ENCODE measurements around the gene KCTD17. TPM values are rescaled to one million over a fixed set of nuclear protein-coding genes. Genes with fewer than 3 reads are reported as not detected.

Gene KCTD17
- total RNA-seq, 4 donors from 2014 or later = 32.4 to 58.0 (median 48.1) TPM

GRCh38 chr22:37092997-37093396, 41.5 kb downstream of the KCTD17 start:
- no peak for DNase-seq (ENCODE audit: low spot score in 2 of 2)
- intact Hi-C loops (cut with DNase I; ENCODE audit: low total_unique reads) = no loop called here
- no peak for TF ChIP-seq POLR2A (IDR thresholded peaks at IDR 0.05)
- no peak for TF ChIP-seq CTCF (IDR thresholded peaks at IDR 0.05)
- WGBS, 2 donors = 62 to 69% methylated on average over 6 of the region's 6 CpGs
- H3K4me3 ChIP-seq (ENCODE audit: low read depth, poor library complexity, severe bottlenecking) = no peak overlapping the region

- TF ChIP-seq CTCF (IDR thresholded peaks at IDR 0.05) = no peak
- intact Hi-C loops (cut with DNase I; ENCODE audit: low total_unique reads) = no loop called here
- 51 to 69% methylated on average over 1 of the region's 1 CpG for WGBS, 2 donors
- no peak overlapping the region for H3K4me3 ChIP-seq (ENCODE audit: low read depth, poor library complexity, severe bottlenecking)
- no peak for DNase-seq (ENCODE audit: low spot score in 2 of 2)
These were observed 42.7 kb downstream of the KCTD17 start for GRCh38 chr22:37094239-37094638.

GRCh38 chr22:37095113-37095512, 43.6 kb downstream of the KCTD17 start:
- intact Hi-C loops (cut with DNase I; ENCODE audit: low total_unique reads) = no loop called here
- no peak overlapping the region for H3K4me3 ChIP-seq (ENCODE audit: low read depth, poor library complexity, severe bottlenecking)
- 72 to 75% methylated on average over 11 of the region's 11 CpGs for WGBS, 2 donors
- DNase-seq (ENCODE audit: low spot score in 2 of 2) = no peak
- TF ChIP-seq POLR2A (IDR thresholded peaks at IDR 0.05) = no peak
- TF ChIP-seq CTCF (IDR thresholded peaks at IDR 0.05) = no peak

- no peak for DNase-seq (ENCODE audit: low spot score in 2 of 2)
- TF ChIP-seq CTCF (IDR thresholded peaks at IDR 0.05) (no peak), POLR2A (IDR thresholded peaks at IDR 0.05) (no peak)
- intact Hi-C loops (cut with DNase I; ENCODE audit: low total_unique reads) = no loop called here
- H3K4me3 ChIP-seq (ENCODE audit: low read depth, poor library complexity, severe bottlenecking) = no peak overlapping the region
- WGBS, 2 donors = 80 to 81% methylated on average over 9 to 13 of the region's 13 CpGs
These were observed 45.8 kb downstream of the KCTD17 start for GRCh38 chr22:37097346-37097745.

- DNase-seq (ENCODE audit: low spot score in 2 of 2) = no peak
- TF ChIP-seq POLR2A (IDR thresholded peaks at IDR 0.05) = no peak
- TF ChIP-seq CTCF (IDR thresholded peaks at IDR 0.05) = no peak
- intact Hi-C loops (cut with DNase I; ENCODE audit: low total_unique reads) = no loop called here
- H3K4me3 ChIP-seq (ENCODE audit: low read depth, poor library complexity, severe bottlenecking) = no peak overlapping the region
- 59 to 63% methylated on average over 10 of the region's 10 CpGs for WGBS, 2 donors
These were observed 47.5 kb downstream of the KCTD17 start for GRCh38 chr22:37098976-37099591.

GRCh38 chr22:37100589-37101127, 49.1 kb downstream of the KCTD17 start:
- 69 to 76% methylated on average over 8 of the region's 8 CpGs for WGBS, 2 donors
- no peak for DNase-seq (ENCODE audit: low spot score in 2 of 2)
- no peak overlapping the region for H3K4me3 ChIP-seq (ENCODE audit: low read depth, poor library complexity, severe bottlenecking)
- TF ChIP-seq POLR2A (IDR thresholded peaks at IDR 0.05) (no peak), CTCF (IDR thresholded peaks at IDR 0.05) (no peak)
- intact Hi-C loops (cut with DNase I; ENCODE audit: low total_unique reads) = no loop called here

Measured in lower leg skin (tissue), 4 donors.